T-helper 2 cell treated with Interferon-gamma antibody and Interleukin-4, amounts not matched to agents 5 μg/mL and 100 μg/mL, for 36 hours (primary cell): ENCODE results near the gene ARFGAP3.
A peak's percentile ranks its signal among the peaks of the same experiment; 100 is the strongest.

Experiments used
- DNase-seq: peaks from one replicate; pipeline ENCODE4 v3.0.0; 2021; ENCODE audit warnings: low spot score
- H3K27ac Mint-ChIP-seq: one replicate; pipeline ENCODE4 v1.8.0; 2021; ENCODE audit warnings: mild to moderate bottlenecking, mixed read lengths
- H3K27me3 Mint-ChIP-seq: one replicate; pipeline ENCODE4 v1.8.0; 2021; ENCODE audit warnings: low read depth, mixed read lengths
- H3K36me3 Mint-ChIP-seq: one replicate; pipeline ENCODE4 v1.8.0; 2021; ENCODE audit warnings: low read depth, mixed read lengths
- H3K4me1 Mint-ChIP-seq: one replicate; pipeline ENCODE4 v1.8.0; 2021; ENCODE audit warnings: low read depth, mixed read lengths
- H3K4me3 Mint-ChIP-seq: one replicate; pipeline ENCODE4 v1.8.0; 2022; ENCODE audit warnings: mild to moderate bottlenecking, moderate library complexity, mixed read lengths
- H3K9me3 Mint-ChIP-seq: one replicate; pipeline ENCODE4 v1.8.0; 2021; ENCODE audit warnings: mixed read lengths

ARFGAP3 gene

DNA sequence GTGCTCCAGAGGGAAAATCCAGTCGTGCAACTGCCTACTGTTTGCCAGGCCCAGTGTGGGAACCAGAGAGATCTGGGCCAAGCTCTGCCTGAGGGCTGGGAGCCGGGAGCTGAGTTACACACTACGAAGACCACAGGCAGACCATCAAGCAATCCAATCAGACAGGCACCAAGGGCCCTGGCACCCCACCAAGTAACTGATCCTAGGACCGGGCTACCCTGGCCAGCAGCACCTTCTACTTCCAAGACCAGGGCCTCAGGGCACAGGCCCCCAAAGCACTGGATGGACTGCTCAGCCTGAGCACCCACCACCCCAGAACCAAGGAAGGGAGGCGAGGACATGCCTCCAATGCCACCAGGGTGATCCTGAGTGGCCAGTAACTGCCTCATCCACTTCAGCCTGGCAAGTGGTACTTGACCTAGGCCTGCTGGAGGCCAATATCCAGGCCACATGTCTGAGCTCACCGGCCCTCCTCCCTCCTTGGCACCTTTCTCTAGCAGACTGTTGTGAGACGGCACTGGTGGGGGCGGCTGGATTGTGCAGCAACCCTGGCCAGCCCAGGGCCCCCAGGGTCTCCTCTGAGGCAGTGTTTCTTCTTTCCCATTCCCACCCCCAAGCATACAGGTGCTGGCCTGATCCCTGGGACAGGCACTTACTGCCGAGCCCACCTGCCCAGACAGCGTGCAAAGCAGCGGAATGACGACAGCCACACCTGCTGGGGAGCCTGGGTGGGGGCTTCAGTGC, 20.7 kb upstream of the ARFGAP3 start:
- Mint-ChIP-seq H3K4me1 (no peaks in the 10 kb centered on the region), H3K36me3 (peaks cover 6% of the 10 kb centered on the region), H3K27ac (no peak overlapping the region), H3K4me3 (no peak overlapping the region), H3K27me3 (no peaks in the 10 kb centered on the region), H3K9me3 (no peaks in the 10 kb centered on the region)
- DNase-seq = no peak

GRCh38 chr22:42877158-42877557, 20.1 kb upstream of the ARFGAP3 start:
- Mint-ChIP-seq H3K36me3 (peaks cover 6% of the 10 kb centered on the region), H3K27ac (no peak overlapping the region), H3K4me1 (no peaks in the 10 kb centered on the region), H3K27me3 (no peaks in the 10 kb centered on the region), H3K4me3 (no peak overlapping the region), H3K9me3 (no peaks in the 10 kb centered on the region)
- DNase-seq = no peak

- no peak overlapping the region for H3K27ac Mint-ChIP-seq
- no peak overlapping the region for H3K4me3 Mint-ChIP-seq
Observed at GRCh38 chr22:42876041-42876440, 19.0 kb upstream of the ARFGAP3 start.

DNA sequence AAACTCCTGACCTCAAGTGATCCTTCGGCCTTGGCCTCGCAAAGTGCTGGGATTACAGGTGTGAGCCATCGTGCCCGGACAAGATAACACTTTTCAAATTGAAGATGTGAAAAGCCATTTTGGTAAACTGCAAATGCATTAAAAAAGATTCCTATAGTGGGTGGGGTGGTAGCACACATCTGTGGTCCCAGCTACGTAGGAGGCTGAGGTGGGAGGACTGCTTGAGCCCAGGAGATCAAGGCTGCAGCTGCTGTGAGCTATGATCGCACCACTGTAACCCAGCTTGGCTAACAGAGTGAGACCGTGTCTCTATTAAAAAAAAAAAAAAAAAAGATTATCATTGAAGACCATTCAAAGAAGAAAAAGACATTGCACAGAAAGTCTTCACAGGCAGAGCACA, 16.9 kb upstream of the ARFGAP3 start:
- Mint-ChIP-seq H3K27me3 (no peaks in the 10 kb centered on the region), H3K9me3 (no peaks in the 10 kb centered on the region), H3K36me3 (peaks cover 6% of the 10 kb centered on the region), H3K27ac (no peak overlapping the region), H3K4me1 (no peaks in the 10 kb centered on the region), H3K4me3 (no peak overlapping the region)
- DNase-seq = no peak

More at GRCh38 chr22:42876041-42876440, 19.0 kb upstream of the ARFGAP3 start:
- Mint-ChIP-seq H3K9me3 (no peaks in the 10 kb centered on the region), H3K4me1 (no peaks in the 10 kb centered on the region), H3K36me3 (peaks cover 6% of the 10 kb centered on the region), H3K27me3 (no peaks in the 10 kb centered on the region)
- no peak for DNase-seq

- no peak overlapping the region for H3K27ac Mint-ChIP-seq
- no peak for DNase-seq
- H3K27me3 Mint-ChIP-seq = no peaks in the 10 kb centered on the region
- H3K36me3 Mint-ChIP-seq = peaks cover 6% of the 10 kb centered on the region
- H3K9me3 Mint-ChIP-seq = no peaks in the 10 kb centered on the region
- no peaks in the 10 kb centered on the region for H3K4me1 Mint-ChIP-seq
- no peak overlapping the region for H3K4me3 Mint-ChIP-seq
Observed at GRCh38 chr22:42873356-42873755, 16.3 kb upstream of the ARFGAP3 start.

GRCh38 chr22:42872821-42873220, 15.7 kb upstream of the ARFGAP3 start:
- H3K4me1 Mint-ChIP-seq = peaks cover under 1% of the 10 kb centered on the region
- peaks cover 6% of the 10 kb centered on the region for H3K36me3 Mint-ChIP-seq
- no peaks in the 10 kb centered on the region for H3K27me3 Mint-ChIP-seq
- H3K4me3 Mint-ChIP-seq = no peak overlapping the region
- no peak for DNase-seq
- H3K9me3 Mint-ChIP-seq = no peaks in the 10 kb centered on the region
- no peak overlapping the region for H3K27ac Mint-ChIP-seq

DNA sequence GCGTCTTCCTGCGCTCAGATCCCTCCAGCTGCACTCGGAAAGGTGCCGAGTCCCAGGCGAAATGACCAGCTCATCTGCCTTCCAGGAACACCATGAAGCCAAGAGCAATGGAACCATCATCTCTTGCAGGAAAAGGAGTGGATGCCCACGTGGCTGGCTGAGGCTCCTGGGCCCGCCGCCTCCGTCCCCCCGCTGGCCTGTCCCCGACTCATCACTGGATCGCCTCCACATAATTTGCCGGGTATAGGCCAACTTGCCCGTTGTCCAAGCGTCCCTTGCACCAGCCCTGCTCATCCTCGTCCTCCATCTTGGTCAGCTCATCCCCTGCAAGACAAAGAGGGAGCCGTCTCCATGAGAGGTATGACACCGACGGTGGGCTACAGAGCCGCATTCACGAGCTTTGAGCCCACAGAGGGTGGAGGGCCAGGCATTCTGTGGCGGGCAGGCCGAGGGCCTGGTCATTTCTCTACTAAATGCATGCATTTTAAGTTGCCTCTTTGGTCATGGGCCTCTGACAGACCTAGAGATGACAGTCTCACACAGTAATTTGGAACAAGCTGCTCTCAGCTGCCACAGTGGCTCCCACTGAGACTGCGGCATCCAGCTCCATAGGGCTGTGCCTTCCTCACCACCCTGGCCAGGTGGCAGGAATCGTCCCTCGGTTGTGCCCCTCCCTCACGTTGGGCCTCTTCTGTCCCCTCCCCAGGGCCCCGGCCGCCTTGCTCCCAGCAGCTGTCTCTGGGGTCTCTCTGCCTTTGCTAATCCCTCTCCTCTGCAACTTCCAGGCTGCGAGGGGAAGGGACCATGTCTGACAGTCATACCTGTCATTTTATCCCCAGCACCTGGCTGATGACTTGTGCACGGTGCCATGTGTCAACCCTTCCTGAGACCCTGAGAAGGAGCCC, 14.3 kb upstream of the ARFGAP3 start:
- Mint-ChIP-seq H3K4me1 (peaks cover 1% of the 10 kb centered on the region), H3K9me3 (no peaks in the 10 kb centered on the region), H3K4me3 (no peak overlapping the region), H3K27ac (no peak overlapping the region), H3K36me3 (peaks cover 6% of the 10 kb centered on the region), H3K27me3 (no peaks in the 10 kb centered on the region)
- DNase-seq = no peak

- Mint-ChIP-seq H3K4me1 (peaks cover 1% of the 10 kb centered on the region), H3K27me3 (no peaks in the 10 kb centered on the region)
Observed at GRCh38 chr22:42869888-42870480, 12.9 kb upstream of the ARFGAP3 start.

DNA sequence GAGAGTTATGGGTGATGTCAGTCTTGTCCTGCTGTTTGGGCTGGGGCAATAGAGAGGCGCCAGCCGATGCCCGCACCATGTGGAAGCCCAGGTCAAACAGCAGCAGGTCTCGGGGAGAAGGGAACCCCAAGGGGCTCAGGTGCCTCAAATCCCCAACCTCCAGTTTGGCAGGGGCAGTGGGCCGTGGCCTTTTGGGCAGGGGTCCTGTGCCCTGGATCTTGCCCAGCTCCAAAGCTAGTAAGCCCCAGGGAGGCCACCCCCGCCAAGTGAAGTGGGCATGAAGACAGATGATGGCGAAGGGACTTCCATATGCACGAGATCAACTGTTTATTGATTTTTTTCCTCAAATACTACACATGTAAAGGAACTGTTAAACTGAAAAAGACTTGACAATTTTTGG, 12.4 kb upstream of the ARFGAP3 start:
- Mint-ChIP-seq H3K9me3 (no peaks in the 10 kb centered on the region), H3K27me3 (no peaks in the 10 kb centered on the region), H3K27ac (no peak overlapping the region), H3K36me3 (peaks cover 5% of the 10 kb centered on the region), H3K4me1 (peaks cover 1% of the 10 kb centered on the region), H3K4me3 (no peak overlapping the region)
- DNase-seq = no peak

More at GRCh38 chr22:42869888-42870480, 12.9 kb upstream of the ARFGAP3 start:
- no peak for DNase-seq
- Mint-ChIP-seq H3K36me3 (peaks cover 3% of the 10 kb centered on the region), H3K4me3 (no peak overlapping the region), H3K9me3 (no peaks in the 10 kb centered on the region), H3K27ac (no peak overlapping the region)

- H3K4me3 Mint-ChIP-seq = no peak overlapping the region
- no peak overlapping the region for H3K27ac Mint-ChIP-seq
- no peaks in the 10 kb centered on the region for H3K27me3 Mint-ChIP-seq
- peaks cover 3% of the 10 kb centered on the region for H3K36me3 Mint-ChIP-seq
- DNase-seq = no peak
- H3K4me1 Mint-ChIP-seq = peaks cover 1% of the 10 kb centered on the region
- peaks cover under 1% of the 10 kb centered on the region for H3K9me3 Mint-ChIP-seq
Observed at GRCh38 chr22:42868751-42869251, 11.7 kb upstream of the ARFGAP3 start.

DNA sequence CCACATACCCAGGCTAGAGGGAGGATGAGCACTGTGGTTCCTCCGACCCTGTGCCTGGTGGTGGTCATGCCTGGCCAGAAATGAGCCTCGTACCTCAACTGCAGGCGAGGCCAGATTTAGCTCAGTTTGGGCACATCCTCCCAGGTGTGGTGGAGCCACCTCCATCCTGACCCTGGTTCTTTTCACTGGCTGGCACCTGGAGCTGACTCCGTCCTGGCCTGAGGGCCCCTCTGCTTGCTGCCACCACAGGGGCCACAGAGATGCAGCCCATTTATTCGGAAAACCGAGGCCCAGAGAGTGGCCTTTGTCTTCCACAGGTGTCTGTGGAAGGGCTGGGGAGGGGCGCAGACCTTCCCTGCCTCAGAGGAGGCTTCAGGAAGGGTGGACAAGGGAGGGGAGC, 9.0 kb upstream of the ARFGAP3 start:
- Mint-ChIP-seq H3K27me3 (peaks cover 3% of the 10 kb centered on the region), H3K4me1 (peaks cover 4% of the 10 kb centered on the region), H3K9me3 (peaks cover 7% of the 10 kb centered on the region), H3K36me3 (peaks cover 7% of the 10 kb centered on the region), H3K4me3 (no peak overlapping the region), H3K27ac (no peak overlapping the region)
- DNase-seq = no peak

DNA sequence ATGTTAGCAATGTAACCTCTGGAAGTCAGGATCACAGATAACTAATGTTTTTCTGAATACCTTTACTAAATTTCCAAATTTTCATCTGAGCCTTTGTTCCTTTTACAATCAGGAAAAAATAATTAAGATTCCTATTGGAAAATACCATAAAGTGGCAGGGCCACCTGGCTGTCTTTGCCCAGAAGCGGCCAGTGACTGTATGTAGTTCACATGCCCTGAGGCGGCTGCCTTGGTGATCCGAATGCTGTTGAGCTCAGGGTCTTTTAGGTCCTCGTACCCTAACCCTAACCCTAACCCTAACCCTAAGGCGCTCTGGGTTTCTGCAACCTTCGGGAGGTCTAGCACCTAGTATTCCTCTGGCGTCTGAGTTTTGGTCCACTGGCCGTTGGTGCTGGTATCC, 8.5 kb upstream of the ARFGAP3 start:
- H3K27ac Mint-ChIP-seq = no peak overlapping the region

DNA sequence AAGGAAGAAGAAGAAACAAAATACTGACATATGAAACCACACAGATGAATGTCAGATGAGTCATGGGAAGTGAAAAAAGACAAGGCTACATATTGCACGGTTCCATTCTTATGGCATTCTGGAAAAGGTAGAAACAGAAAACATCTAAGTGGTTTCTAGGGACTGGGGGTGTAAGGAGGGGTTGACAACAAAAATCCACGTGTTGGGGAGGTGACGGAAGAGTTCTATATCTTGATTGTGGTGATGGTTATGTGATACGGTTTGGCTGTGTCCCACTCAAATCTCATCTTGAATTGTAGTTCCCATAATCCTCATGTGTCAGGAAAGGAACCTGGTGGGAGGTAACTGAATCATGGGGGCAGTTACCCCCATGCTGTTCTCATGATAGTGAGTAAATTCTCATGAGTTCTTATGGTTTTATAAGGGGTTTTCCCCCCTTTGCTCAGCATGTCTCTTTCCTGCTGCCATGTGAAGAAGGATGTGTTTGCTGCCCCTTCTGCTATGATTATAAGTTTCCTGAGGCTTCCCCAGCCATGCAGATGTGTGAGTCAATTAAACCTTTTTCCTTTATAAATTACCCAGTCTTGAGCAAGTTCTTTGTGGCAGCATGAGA, 6.4 kb upstream of the ARFGAP3 start:
- Mint-ChIP-seq H3K36me3 (peaks cover 7% of the 10 kb centered on the region), H3K9me3 (peaks cover 7% of the 10 kb centered on the region), H3K27ac (no peak overlapping the region), H3K4me3 (peak overlapping the region; percentile 35), H3K27me3 (peaks cover 5% of the 10 kb centered on the region), H3K4me1 (peaks cover 4% of the 10 kb centered on the region)
- peak; percentile 72 for DNase-seq

More for the DNA sequence above, 8.5 kb upstream of the ARFGAP3 start:
- Mint-ChIP-seq H3K36me3 (peaks cover 7% of the 10 kb centered on the region), H3K4me3 (no peak overlapping the region), H3K9me3 (peaks cover 7% of the 10 kb centered on the region), H3K4me1 (peaks cover 4% of the 10 kb centered on the region), H3K27me3 (peaks cover 3% of the 10 kb centered on the region)
- no peak for DNase-seq
